T-helper 2 cell treated with Interferon-gamma antibody and Interleukin-4, amounts not matched to agents 100 ng/mL and 5 ng/mL, for 36 hours (primary cell): ENCODE measurements around the gene TULP3. TPM values are rescaled to one million over a fixed set of nuclear protein-coding genes. Genes with fewer than 3 reads are reported as not detected.
"Not testable (repeated sequence)": the region's sequence is repeated elsewhere in the genome, so short reads cannot be mapped to it uniquely, and the experiment has no call there.

ENCODE experiments used
- intact Hi-C: fragments of 100-400 bp; cut with micrococcal nuclease; formaldehyde crosslinking; loops from one replicate; pipeline ENCODE4 v1.15.1; 2023
- total RNA-seq: library from RNA; stranded (reverse); gene quantifications from 2 replicates; pipeline ENCODE4 v1.2.3, GENCODE V29; 2022

The TULP3 gene
- 7.0 and 7.6 TPM in 2 replicates for total RNA-seq

GRCh38 chr12:2890388-2891239 lies at the start of gene TULP3:
TULP3 (plus strand) TSS chr12:2890891; CDS start chr12:2890948, 57 bp downstream.
- intact Hi-C loops, result loop anchor here (1.0 to 5.0 kb wide), 3 partner anchors 13 to 150 kb away; partner anchors contain the start of genes FOXM1, ITFG2 and RHNO1

DNA sequence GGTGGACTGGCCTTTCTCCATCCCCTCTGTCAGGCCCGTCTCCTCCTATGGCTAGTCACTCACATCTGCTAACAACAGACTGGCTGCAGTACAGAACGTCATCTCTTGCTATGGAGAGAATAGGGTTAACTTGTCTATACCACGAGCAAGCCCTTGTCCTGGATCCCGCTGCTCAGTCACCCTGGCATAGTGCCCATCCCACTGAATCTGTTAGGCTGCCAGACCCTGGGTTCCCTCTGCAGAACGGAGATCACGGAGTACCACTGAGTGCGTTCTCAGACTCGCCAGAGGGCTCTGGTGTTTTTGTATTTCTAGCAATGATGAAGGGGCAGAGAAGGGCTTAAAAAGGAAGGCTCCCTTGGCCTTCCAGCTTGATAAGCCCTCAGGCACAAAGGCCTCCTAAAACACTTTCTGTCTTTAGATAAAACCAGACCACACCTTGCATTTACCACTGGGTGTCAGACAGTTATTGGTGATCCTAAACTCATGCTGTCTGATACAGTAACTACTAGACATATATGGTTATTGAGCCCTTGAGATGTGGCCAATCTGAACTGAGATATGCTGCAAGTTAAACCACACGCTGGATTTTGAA lies 49.5 kb upstream of the TULP3 start:
- intact Hi-C loops, result no loop called here

- intact Hi-C loops, result no loop called here
These were observed 47.7 kb upstream of the TULP3 start for GRCh38 chr12:2842948-2843347.

DNA sequence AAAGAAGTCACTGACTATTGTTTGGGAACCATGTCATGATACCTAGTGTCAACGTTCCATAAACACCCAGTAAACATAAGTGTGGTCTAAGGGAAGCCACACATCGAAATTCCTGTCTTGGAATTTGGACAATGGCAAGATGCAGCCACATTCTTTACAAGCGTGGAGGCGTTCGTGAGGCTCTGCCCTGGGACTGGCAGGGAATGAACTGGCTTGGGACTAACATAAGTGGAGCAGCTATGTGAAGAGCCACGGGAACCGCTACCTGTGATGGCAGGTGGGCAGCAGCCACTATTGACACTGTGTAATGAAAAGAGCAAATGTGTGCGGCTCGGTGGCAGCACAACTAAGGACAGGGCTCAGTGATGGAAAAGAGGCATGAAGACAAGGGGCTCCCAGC lies 45.9 kb upstream of the TULP3 start:
- intact Hi-C loops, result no loop called here

DNA sequence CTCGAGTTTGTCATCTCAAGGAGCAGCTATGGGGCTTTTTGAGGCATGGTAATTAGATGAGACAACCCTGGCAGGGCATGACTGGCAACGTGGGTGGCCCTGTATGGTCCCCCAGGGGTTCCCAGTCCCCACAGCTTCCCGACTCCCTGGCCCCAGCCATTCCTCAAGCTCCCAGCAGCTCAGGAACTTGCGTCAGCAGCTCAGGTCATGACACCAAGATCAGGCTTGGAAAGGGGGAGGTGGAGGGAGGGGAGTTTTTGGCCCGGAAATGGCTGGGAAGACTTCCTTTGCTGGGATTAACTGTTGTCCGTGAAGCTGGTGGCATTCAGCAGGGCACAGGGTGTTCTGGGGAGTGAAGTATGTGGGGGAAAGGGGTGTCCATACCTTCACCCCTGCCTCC lies 45.4 kb upstream of the TULP3 start:
- intact Hi-C loops, result no loop called here

- intact Hi-C loops, result loop anchor here (10.0 kb wide), 1 partner anchor 93 kb away; no protein-coding TSS in a partner anchor
These were observed 38.8 kb upstream of the TULP3 start for GRCh38 chr12:2851931-2852330.

DNA sequence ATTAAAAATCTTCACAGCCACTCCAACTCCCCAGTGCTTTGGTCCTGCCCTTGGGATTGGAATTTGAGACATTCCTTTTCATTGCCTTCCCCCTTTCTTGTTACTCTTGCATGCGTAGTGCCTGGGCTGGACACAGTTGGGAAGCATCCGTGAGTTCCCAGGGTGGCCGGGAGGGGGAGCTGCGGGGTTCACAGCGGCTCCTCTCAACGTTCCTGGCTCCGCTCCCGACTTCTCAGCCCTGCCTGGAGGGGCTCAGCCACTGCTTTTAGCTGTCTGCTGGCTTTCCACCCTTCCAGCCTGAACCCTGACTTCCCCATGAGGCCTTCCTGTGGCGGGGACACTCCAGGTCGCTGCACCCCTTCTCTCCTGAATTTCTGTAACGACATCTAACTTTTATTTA lies 37.1 kb upstream of the TULP3 start:
- intact Hi-C loops, result loop anchor here (10.0 kb wide), 1 partner anchor 91 kb away; no protein-coding TSS in a partner anchor

GRCh38 chr12:2854669-2855453 lies 35.8 kb upstream of the TULP3 start:
- intact Hi-C loops, result loop anchor here (10.0 kb wide), 1 partner anchor 90 kb away; no protein-coding TSS in a partner anchor

DNA sequence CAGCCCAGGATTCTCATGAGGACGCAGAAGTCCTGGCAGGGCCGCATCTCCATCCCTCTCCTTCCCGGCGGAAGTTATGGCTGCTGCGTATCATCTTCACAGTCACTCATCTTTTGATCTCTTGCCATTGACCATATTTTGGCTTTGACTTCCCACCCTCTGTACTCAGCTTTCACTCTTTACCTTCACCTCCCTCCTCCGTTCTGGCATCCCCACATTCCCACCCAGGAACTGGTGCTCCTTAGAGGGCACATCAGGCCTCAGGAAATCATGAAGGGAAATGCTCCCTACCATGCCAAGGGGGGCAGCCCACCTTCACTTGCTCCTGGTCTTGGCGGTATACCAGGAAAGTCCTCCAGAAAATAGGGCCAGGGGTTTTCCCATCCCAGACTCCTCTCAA lies 35.1 kb upstream of the TULP3 start:
- intact Hi-C loops, result loop anchor here (10.0 kb wide), 1 partner anchor 89 kb away; no protein-coding TSS in a partner anchor

- intact Hi-C loops, result loop anchor here (10.0 kb wide), 1 partner anchor 89 kb away; no protein-coding TSS in a partner anchor
These were observed 34.6 kb upstream of the TULP3 start for GRCh38 chr12:2856051-2856450.

GRCh38 chr12:2857021-2857431 lies 33.7 kb upstream of the TULP3 start, which contains the start of gene TEX52:
TEX52 (minus strand) TSS chr12:2857039; CDS start chr12:2857026, 13 bp downstream.
- intact Hi-C loops, result loop anchor here (10.0 kb wide), 1 partner anchor 88 kb away; no protein-coding TSS in a partner anchor

DNA sequence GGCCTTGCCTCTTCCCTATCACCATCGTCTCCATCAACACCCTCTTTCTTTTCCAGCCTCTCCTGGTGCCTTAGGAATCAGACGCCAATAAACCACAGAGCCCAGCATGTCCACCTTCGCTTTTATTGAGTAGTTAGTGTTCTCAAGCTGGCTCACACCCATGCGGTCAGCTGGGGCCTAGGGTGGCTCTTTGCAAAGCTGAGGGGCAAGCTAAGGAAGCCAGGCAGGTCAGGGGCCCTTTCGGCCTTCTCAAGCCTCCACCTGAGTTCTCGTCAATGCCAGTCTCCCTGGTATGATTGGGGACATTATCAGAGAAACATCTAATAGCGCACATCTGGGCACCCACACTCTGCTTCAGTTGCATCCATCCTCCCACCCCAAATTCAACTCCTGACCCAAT lies 33.1 kb upstream of the TULP3 start:
- intact Hi-C loops, result loop anchor here (10.0 kb wide), 1 partner anchor 87 kb away; no protein-coding TSS in a partner anchor

- intact Hi-C loops, result loop anchor here (10.0 kb wide), 1 partner anchor 86 kb away; no protein-coding TSS in a partner anchor
These were observed 32.4 kb upstream of the TULP3 start for GRCh38 chr12:2858334-2858733.

GRCh38 chr12:2858944-2859421 lies 31.7 kb upstream of the TULP3 start:
- intact Hi-C loops, result loop anchor here (10.0 kb wide), 1 partner anchor 86 kb away; no protein-coding TSS in a partner anchor

DNA sequence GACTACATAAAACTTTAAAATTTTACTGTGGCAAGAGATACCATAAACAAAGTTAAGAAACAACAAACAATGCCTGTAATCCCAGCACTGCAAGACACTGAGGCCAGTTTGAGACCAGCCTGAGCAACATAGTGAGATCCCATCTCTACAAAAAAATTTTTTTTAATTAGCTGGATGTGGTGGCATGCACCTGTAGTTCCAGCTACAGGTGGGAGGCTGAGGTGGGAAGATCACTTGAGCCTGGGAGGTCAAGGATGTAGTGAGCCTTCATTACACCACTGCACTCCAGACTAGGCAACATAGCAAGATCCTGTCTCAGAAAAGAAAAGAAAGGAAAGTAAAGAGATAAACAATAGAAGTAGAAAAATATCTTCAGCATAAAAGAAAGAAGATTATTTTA lies 30.5 kb upstream of the TULP3 start:
- intact Hi-C loops, result no loop called here

DNA sequence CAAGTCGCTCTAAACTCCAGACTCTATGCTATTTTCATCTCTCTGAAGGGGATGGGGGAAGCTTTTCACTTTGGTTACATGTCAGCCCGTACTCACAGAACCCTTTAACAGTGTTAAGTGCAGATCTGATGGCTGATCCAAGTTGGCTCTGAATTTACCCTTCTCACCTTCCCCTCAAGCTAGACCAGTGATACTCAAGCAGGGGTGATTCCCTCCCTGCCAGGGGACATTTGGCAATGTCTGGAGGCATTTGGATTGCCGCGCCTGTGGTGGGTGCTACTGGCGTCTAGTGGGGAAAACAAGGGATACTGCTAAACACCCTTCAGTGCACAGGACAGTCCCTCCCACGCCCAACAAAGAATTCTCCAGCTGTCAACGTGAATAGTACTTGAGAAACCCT lies 27.8 kb upstream of the TULP3 start:
- intact Hi-C loops, result no loop called here

GRCh38 chr12:2863402-2863801 lies 27.3 kb upstream of the TULP3 start:
- intact Hi-C loops, result not testable (repeated sequence)

DNA sequence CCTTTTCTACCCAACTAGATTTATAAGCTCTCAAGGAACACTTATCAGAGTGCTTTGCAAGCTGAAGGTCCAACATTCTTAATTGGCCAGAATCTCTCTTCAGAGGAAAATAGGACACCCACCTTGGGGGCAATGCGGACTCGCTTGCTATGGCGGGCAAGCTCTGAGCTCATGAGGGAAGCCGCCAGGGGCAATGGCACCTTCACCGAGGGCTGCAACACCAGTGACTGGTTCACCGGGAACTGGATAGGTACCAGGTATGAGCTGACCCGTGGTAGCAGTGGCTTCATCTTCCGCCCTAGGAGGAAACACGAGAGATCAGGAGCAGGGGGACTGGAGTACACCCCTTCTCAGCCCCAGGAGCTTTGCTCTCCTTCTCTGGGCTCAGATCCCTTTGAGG lies 26.5 kb upstream of the TULP3 start:
- intact Hi-C loops, result no loop called here

GRCh38 chr12:2868986-2869632 lies 21.6 kb upstream of the TULP3 start:
- intact Hi-C loops, result not testable (repeated sequence)

DNA sequence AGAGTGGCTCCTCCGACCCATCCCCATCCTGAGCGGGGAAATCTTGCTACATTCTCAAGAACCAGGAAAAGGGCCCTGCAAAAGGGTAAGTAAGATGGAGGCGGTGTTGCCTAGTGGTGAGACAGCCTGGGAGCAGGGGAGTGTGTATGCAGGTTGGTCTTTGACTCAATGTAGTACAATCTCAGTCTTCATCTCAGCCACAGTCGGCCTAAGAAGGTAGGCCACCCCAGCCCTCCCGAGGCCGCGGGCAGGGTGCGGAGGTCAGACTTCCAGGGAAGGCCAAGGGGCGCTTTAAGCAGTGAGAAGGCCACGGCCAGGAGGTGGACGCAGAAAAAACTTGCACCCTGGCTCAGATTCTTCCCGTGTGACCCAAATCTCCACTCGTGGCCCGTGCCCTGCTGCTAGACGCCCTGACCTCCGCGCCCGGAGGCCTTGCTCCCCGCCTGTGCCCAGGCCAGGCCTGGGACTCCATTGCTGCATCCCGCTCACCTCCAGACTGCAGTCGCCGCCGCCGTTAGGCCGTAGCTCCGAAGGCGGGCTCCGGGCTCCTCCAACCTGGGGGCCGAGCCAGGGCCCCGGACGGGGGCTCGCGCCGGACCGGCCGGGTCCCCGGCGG lies 14.2 kb upstream of the TULP3 start:
- intact Hi-C loops, result loop anchor here (1.0 to 2.0 kb wide), 2 partner anchors 14 to 64 kb away; partner anchors contain the start of genes ITFG2 and TULP3
